ENCODE measurements around the gene ADCY3.

ADCY3 gene

DNA sequence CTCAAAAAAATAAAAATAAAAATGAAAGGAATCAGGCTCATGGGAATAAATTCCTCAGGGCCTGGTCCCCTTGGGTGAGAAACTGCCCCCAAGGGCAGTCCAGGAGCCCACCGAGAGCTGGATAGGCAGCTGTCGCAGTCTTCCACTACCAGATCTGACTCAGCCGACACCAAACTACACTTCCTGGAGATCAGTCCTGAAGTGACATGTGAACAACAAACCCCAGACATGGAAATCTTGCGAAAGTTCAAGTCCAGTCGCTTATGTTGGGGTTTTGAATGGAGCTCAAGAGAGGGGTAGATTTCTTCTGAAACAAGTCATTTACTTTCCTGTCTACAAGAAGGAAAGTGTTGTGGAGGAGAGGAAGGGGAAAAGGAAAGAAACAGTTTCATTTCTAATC, 12.9 kb downstream of the ADCY3 start:
- Histone ChIP-seq H3K4me1 (ENCODE audit: insufficient read depth, low read length, poor library complexity, severe bottlenecking) (peaks cover 10% of the 10 kb centered on the region), H3K36me3 (ENCODE audit: insufficient read depth, low read length) (peaks cover 25% of the 10 kb centered on the region; the same call in 1 of the 2 replicates), H3K9ac (ENCODE audit: low read depth, low read length, poor library complexity, severe bottlenecking) (no peak overlapping the region), H3K4me2 (ENCODE audit: low read depth, low read length, poor library complexity, severe bottlenecking) (no peak overlapping the region), H3F3A (ENCODE audit: low read depth) (no peaks in the 10 kb centered on the region), H3K27me3 (ENCODE audit: insufficient read depth, low read length, poor library complexity, severe bottlenecking) (no peaks in the 10 kb centered on the region), H4K20me1 (ENCODE audit: insufficient read depth, low read length, poor library complexity, severe bottlenecking) (peaks cover 5% of the 10 kb centered on the region), H3K79me2 (ENCODE audit: insufficient read depth, low read length) (peaks cover 62% of the 10 kb centered on the region), H3K4me3 (ENCODE audit: low read length, poor library complexity, severe bottlenecking) (no peak overlapping the region), H3K9me2 (replicated peaks; ENCODE audit: low read depth, low read length) (no peaks in the 10 kb centered on the region), H2AFZ (ENCODE audit: low read length) (no peak overlapping the region), H3K9me3 (ENCODE audit: insufficient read depth, low read depth, low read length) (no peaks in the 10 kb centered on the region)
- TF ChIP-seq, protein P1, sequence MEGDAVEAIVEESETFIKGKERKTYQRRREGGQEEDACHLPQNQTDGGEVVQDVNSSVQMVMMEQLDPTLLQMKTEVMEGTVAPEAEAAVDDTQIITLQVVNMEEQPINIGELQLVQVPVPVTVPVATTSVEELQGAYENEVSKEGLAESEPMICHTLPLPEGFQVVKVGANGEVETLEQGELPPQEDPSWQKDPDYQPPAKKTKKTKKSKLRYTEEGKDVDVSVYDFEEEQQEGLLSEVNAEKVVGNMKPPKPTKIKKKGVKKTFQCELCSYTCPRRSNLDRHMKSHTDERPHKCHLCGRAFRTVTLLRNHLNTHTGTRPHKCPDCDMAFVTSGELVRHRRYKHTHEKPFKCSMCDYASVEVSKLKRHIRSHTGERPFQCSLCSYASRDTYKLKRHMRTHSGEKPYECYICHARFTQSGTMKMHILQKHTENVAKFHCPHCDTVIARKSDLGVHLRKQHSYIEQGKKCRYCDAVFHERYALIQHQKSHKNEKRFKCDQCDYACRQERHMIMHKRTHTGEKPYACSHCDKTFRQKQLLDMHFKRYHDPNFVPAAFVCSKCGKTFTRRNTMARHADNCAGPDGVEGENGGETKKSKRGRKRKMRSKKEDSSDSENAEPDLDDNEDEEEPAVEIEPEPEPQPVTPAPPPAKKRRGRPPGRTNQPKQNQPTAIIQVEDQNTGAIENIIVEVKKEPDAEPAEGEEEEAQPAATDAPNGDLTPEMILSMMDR (conservative IDR thresholded peaks at IDR 0.05; ENCODE audit: low read length): no peak

DNA sequence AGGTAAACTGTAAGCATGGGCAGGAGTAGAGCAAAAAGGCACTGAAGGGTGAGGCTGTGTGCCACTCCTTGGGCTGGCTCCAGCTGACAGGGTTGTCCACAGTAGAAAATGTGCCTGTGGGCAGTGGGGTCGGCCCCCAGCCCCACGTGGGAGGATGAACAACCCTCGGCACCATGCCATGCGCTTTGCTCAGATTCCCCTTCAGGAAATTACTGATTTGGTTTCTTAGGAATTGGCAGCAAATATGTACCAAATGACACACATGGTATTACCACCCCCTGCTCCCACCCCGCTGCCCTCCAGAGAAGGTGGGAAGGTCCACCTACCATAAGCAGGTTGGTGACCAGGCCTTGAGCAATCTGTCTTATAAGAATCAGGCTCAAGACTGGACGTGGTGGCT, 13.6 kb downstream of the ADCY3 start:
- Histone ChIP-seq H3K36me3 (ENCODE audit: insufficient read depth, low read length) (peaks cover 27% of the 10 kb centered on the region; the same call in 1 of the 2 replicates), H3K4me1 (ENCODE audit: insufficient read depth, low read length, poor library complexity, severe bottlenecking) (peaks cover 10% of the 10 kb centered on the region), H3K79me2 (ENCODE audit: insufficient read depth, low read length) (peaks cover 55% of the 10 kb centered on the region), H3K27me3 (ENCODE audit: insufficient read depth, low read length, poor library complexity, severe bottlenecking) (no peaks in the 10 kb centered on the region), H2AFZ (ENCODE audit: low read length) (no peak overlapping the region), H4K20me1 (ENCODE audit: insufficient read depth, low read length, poor library complexity, severe bottlenecking) (peaks cover 5% of the 10 kb centered on the region), H3F3A (ENCODE audit: low read depth) (no peaks in the 10 kb centered on the region), H3K9me3 (ENCODE audit: insufficient read depth, low read depth, low read length) (no peaks in the 10 kb centered on the region), H3K4me2 (ENCODE audit: low read depth, low read length, poor library complexity, severe bottlenecking) (no peak overlapping the region), H3K4me3 (ENCODE audit: low read length, poor library complexity, severe bottlenecking) (no peak overlapping the region), H3K9me2 (replicated peaks; ENCODE audit: low read depth, low read length) (no peaks in the 10 kb centered on the region), H3K9ac (ENCODE audit: low read depth, low read length, poor library complexity, severe bottlenecking) (no peak overlapping the region)
- TF ChIP-seq EZH2phosphoT487 (IDR thresholded peaks at IDR 0.05; ENCODE audit: borderline replicate concordance): no peak
- TF ChIP-seq, protein P1 (conservative IDR thresholded peaks at IDR 0.05; ENCODE audit: low read length): no peak

DNA sequence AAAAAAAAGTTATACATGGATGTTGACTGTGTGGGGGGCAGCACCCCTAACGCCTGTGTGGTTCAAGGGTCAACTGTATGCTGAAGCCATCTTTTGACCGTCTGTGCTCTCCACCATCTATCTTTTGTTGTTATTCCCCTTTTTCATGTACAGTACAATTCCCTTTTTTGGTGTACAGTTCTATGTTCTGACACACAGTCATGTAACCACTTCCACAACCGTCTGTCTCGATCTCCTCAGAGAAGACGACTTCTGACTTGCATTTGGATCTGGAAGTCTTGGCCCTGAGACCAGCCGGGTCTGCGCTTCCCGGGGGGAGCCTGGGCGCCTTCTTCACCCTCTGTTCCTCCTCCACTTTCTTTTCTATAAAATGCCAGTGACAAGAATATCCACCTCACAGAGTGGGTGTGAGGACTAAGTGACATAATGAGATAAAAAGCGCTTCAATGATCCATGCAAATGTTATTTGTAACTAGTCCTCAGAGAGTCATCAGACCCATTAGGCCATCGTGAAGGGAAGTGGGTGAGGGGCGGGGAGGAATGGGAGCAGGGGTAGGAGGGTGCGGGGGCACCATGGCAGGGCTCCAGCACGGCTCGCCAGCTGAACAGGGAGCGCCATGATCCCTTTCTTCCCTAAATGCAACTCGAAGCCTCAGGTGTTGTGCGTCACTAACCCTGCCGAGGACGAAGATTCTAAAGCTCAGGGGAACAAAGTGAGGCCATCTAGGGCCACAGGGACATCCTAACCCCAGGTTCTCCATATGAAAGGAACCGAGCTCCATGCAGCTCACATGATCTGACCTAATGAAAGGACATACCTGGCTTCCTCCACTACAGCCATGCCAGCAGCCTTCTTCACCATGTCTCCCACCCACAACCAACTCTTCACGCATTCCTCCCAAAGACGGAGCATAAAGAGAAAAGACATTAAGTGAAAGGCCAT, 16.6 kb downstream of the ADCY3 start:
- Histone ChIP-seq H3F3A (ENCODE audit: low read depth) (no peaks in the 10 kb centered on the region), H2AFZ (ENCODE audit: low read length) (no peak overlapping the region), H3K9ac (ENCODE audit: low read depth, low read length, poor library complexity, severe bottlenecking) (no peak overlapping the region), H3K4me2 (ENCODE audit: low read depth, low read length, poor library complexity, severe bottlenecking) (no peak overlapping the region), H3K9me2 (replicated peaks; ENCODE audit: low read depth, low read length) (no peaks in the 10 kb centered on the region), H4K20me1 (ENCODE audit: insufficient read depth, low read length, poor library complexity, severe bottlenecking) (peaks cover 3% of the 10 kb centered on the region), H3K4me1 (ENCODE audit: insufficient read depth, low read length, poor library complexity, severe bottlenecking) (peaks cover 1% of the 10 kb centered on the region), H3K9me3 (ENCODE audit: insufficient read depth, low read depth, low read length) (no peaks in the 10 kb centered on the region), H3K27me3 (ENCODE audit: insufficient read depth, low read length, poor library complexity, severe bottlenecking) (no peaks in the 10 kb centered on the region), H3K79me2 (ENCODE audit: insufficient read depth, low read length) (peaks cover 29% of the 10 kb centered on the region; the same call in 1 of the 2 replicates), H3K4me3 (ENCODE audit: low read length, poor library complexity, severe bottlenecking) (no peak overlapping the region), H3K36me3 (ENCODE audit: insufficient read depth, low read length) (peaks cover 38% of the 10 kb centered on the region; the same call in 1 of the 2 replicates)
- TF ChIP-seq EZH2phosphoT487 (IDR thresholded peaks at IDR 0.05; ENCODE audit: borderline replicate concordance): no peak
- TF ChIP-seq, protein P1 (conservative IDR thresholded peaks at IDR 0.05; ENCODE audit: low read length): no peak

All from Loucy (cell line).